Left lung (tissue), 10 donors: Measurements from ENCODE around the gene GSN. TPM values are rescaled to one million over a fixed set of nuclear protein-coding genes. Genes with fewer than 3 reads are reported as not detected.

Experiments
- ATAC-seq: fragments of 200-7000 bp; cut with Tn5 transposase; one replicate; pipeline ENCODE4 v1.9.1; 2020; ENCODE audit warnings: moderate library complexity
- DNase-seq, 4 donors: peaks; one replicate each; pipeline ENCODE4 v3.0.0-alpha.2; 2013 to 2020
- H3K27ac ChIP-seq, 2 donors: fragments of 200-600 bp; sonication (generic) in 1 of 2; one replicate each; pipeline versions ENCODE4 v1.5.0 to v1.8.0; 2020 to 2021
- H3K27me3 ChIP-seq, 2 donors: fragments of 200-600 bp; sonication (generic) in 1 of 2; one replicate each; pipeline versions ENCODE4 v1.5.0 to v1.8.0; 2020 to 2021
- H3K36me3 ChIP-seq, 2 donors: fragments of 200-600 bp; sonication (generic) in 1 of 2; one replicate each; pipeline versions ENCODE4 v1.5.0 to v1.8.0; 2020 to 2021
- H3K4me1 ChIP-seq, 2 donors: fragments of 200-600 bp; one replicate each; pipeline ENCODE4 v1.8.0; 2021
- H3K4me3 ChIP-seq, 2 donors: fragments of 200-600 bp; sonication (generic) in 1 of 2; one replicate each; pipeline versions ENCODE4 v1.5.0 to v1.8.0; 2020 to 2021; ENCODE audit warnings: mild to moderate bottlenecking in 1 of 2
- H3K9me3 ChIP-seq, 2 donors: fragments of 200-600 bp; sonication (generic) in 1 of 2; one replicate each; pipeline versions ENCODE4 v1.5.0 to v1.8.0; 2020 to 2021
- CTCF ChIP-seq, 2 donors: fragments of 200-600 bp; sonication (generic) in 1 of 2; IDR thresholded peaks; one replicate each; pipeline versions ENCODE4 v1.5.0 to v1.8.0; 2021; ENCODE audit warnings: antibody characterized with exemption in 2 of 2
- intact Hi-C, 2 donors: fragments of 100-400 bp; cut with DNase I; formaldehyde crosslinking; loops; one replicate each; pipeline versions ENCODE4 v1.11.2 to v1.14.2; 2022
- polyA plus RNA-seq, 6 donors: library from polyadenylated mRNA; unstranded; fragments of 120-200 nt; gene quantifications; one replicate each; pipeline ENCODE4 v1.2.1, GENCODE V29; 2013; ENCODE audit not compliant: insufficient read length in 6 of 6
- total RNA-seq, 2 donors: library from RNA; stranded (reverse); fragmentation: NEBNext Ultra II Directional; extraction: Animal tissue kit (Norgen Biotek cat#: 25700); gene quantifications; one replicate each; pipeline ENCODE4 v1.2.1, GENCODE V29; 2021
- donor health status: DM: no; HTN: yes; CAD: no.
- donor health status: DM: no; HTN: no; CAD: no.

GSN gene
- total and polyA plus RNA-seq, 8 donors, result 43.0 to 485 (median 54.9) TPM

DNA sequence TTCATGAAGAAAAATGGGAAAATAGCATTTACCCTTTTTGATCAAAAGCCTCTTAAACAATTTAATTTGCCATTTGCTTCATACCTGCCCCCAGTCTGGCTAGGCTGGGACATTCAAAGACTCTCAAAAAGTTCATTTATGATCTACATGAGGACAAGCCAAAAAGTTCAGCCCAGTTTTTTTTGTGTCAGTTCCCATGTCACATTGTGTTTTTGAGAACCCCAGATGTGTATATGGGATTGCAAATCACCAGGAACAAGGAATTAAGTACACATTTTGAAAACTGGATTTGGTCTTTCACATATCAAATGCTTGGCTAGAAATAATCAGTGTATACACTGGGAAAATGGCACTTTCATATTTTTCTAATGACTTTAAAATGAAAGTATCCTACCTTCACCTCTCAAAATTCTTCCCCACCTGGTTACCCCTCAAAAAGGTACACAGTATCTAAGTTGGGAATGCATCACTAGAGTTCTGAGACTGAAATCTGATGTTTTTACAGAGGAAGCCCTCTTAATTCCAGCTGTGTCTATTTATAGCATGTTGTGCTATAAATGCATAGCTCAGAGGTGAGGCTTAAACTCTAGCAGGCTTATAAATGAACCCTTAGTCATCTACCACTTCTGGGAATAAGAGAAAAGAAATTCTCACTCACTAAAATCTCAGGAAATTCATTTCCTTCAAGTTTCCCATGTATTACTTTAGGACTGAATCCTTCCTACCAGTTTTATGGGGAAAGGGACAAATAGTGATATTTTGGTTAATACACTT lies 92.8 kb downstream of the GSN start:
- Histone ChIP-seq H3K36me3 (peaks cover 0 to 9% of the 10 kb centered on the region in 2 donors), H3K4me1 (peaks cover 64 to 100% of the 10 kb centered on the region in 2 donors), H3K27me3 (no peaks in the 10 kb centered on the region), H3K27ac (peak overlapping the region; percentile 96), H3K9me3 (no peaks in the 10 kb centered on the region), H3K4me3 (no peak overlapping the region)
- intact Hi-C loops, result no loop called here
- TF ChIP-seq CTCF (IDR thresholded peaks at IDR 0.05), result no peak
- DNase-seq (no peak), ATAC-seq (peak; percentile 45)

DNA sequence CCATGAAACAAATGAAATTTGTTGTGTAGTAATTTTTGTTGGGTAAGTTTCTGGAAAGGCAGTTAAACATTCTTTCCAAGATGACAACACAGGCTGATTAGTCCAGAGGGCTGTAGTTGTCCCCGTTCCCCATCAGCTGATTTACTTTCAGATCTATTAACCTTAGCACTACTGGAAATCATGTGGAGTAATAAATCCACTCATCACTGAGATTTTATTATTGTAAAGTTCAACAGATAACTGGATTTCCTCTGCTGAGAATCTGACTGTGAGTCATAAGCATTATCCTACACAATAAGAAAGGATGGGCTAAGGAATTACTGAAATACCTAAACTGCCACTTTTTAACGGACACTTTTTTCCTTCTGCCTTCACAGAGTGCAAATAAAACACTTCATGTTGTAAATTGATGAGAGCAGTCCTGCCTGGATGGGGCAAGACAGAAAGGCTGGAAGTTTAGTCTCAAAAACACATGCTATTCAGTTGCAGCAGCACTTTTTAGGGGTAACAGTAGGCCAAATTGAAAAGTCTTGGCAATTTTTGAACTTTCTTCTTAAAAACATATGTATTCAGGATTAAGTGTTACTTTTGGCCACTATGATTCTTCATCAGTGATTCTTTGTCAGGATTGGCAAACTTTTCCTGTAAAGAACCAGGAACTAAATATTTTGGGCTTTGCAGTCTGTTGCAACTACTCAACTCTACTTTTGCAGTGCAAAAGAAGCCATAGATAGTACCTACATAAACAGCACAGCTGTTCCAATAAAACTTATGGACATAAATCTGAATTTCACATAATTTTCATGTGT lies 95.1 kb downstream of the GSN start:
- Histone ChIP-seq H3K9me3 (no peaks in the 10 kb centered on the region), H3K27me3 (no peaks in the 10 kb centered on the region), H3K27ac (peak overlapping the region; percentile 96), H3K4me3 (peak overlapping the region in 1 of 2 donors; percentile 88), H3K36me3 (peaks cover 0 to 11% of the 10 kb centered on the region in 2 donors), H3K4me1 (peaks cover 72 to 100% of the 10 kb centered on the region in 2 donors)
- DNase-seq (peak in 2 of 4 donors; percentile 84 to 88), ATAC-seq (peak; percentile 62)
- TF ChIP-seq CTCF (IDR thresholded peaks at IDR 0.05), result no peak
- intact Hi-C loops, result no loop called here

DNA sequence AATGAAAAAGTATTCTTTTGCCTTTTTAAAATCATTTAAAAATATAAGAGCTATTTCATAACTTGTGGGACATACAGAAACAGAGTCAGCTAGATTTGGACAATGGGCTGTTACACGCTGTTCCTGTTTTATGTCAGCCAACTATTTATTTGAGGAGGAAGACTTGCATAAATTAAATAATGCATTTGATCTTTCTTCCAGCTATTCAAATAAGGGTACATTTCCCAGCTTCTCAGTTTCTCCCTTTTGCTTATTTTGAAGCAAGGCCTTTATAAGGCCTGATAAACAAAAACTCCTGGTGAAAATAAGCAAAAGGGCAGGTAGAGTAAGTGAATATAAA lies 95.6 kb downstream of the GSN start:
- Histone ChIP-seq H3K4me3 (peak overlapping the region in 1 of 2 donors; percentile 88), H3K9me3 (no peaks in the 10 kb centered on the region), H3K36me3 (peaks cover 0 to 11% of the 10 kb centered on the region in 2 donors), H3K27me3 (no peaks in the 10 kb centered on the region), H3K27ac (peak overlapping the region; percentile 96), H3K4me1 (peaks cover 69 to 100% of the 10 kb centered on the region in 2 donors)
- no peak for TF ChIP-seq CTCF (IDR thresholded peaks at IDR 0.05)
- intact Hi-C loops, result no loop called here
- DNase-seq, result no peak
- ATAC-seq, result peak; percentile 10

DNA sequence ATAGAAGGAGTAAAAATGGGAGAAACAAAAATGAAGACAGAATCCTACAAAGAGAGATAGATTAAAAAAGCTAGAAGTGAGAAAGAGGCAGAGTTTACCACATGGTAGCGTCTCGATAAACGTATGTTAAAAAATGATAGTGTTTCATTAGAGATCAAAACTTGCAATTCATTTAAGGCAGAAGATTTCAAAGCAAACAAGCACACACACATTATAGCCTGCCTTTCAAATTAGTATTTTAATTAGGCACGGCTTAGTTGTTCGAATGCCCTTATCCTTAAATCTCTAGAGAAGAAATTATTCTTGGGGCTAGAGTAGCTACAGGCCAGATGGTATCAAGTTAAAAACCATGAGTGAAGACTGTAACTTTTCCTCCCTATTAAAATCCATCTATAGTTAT lies 96.1 kb downstream of the GSN start:
- H3K27ac ChIP-seq, result peak overlapping the region; percentile 96
- ATAC-seq, result no peak
- H3K27me3 ChIP-seq, result no peaks in the 10 kb centered on the region
- H3K4me3 ChIP-seq, result peak overlapping the region in 1 of 2 donors; percentile 88
- DNase-seq, result no peak
- intact Hi-C loops, result no loop called here
- H3K36me3 ChIP-seq, result peaks cover 0 to 11% of the 10 kb centered on the region in 2 donors
- H3K9me3 ChIP-seq, result no peaks in the 10 kb centered on the region
- H3K4me1 ChIP-seq, result peaks cover 68 to 97% of the 10 kb centered on the region in 2 donors
- no peak for TF ChIP-seq CTCF (IDR thresholded peaks at IDR 0.05)

DNA sequence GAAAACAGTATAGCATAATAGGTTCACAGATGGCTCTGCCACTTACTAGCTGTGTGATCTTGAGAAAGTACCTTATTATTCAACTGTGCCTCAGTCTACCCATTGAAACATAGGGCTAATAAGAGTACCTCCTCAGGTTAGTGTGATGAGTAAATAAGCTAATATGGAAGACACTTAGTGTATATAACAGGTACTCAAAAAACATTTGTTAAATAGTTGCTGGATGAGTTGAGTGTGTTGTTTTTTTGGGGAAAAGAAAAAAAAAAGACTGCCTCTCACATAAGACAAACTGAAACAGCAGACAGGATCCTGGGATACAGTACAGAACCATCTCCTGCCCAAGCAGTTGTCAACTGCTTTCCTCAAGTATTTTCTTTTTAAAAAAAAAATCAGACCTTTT lies 96.9 kb downstream of the GSN start:
- DNase-seq (no peak), ATAC-seq (no peak)
- TF ChIP-seq CTCF (IDR thresholded peaks at IDR 0.05), result no peak
- Histone ChIP-seq H3K9me3 (no peaks in the 10 kb centered on the region), H3K4me1 (peaks cover 60 to 89% of the 10 kb centered on the region in 2 donors), H3K4me3 (peak overlapping the region in 1 of 2 donors; percentile 88), H3K36me3 (peaks cover 0 to 11% of the 10 kb centered on the region in 2 donors), H3K27me3 (no peaks in the 10 kb centered on the region), H3K27ac (peak overlapping the region; percentile 96)
- intact Hi-C loops, result no loop called here
